ENCODE data around the gene BRF1.

GRCh38 chr14:105229099-105229655 is 71.6 kb downstream of the BRF1 start:
- TF ChIP-seq CTCF (IDR thresholded peaks at IDR 0.05; ENCODE audit: poor library complexity) (no peak), EZH2phosphoT487 (IDR thresholded peaks at IDR 0.05; ENCODE audit: low read depth, severe bottlenecking, unreplicated experiment) (no peak), EZH2 (IDR thresholded peaks at IDR 0.05; ENCODE audit: borderline replicate concordance) (no peak)

All from hepatocyte (in vitro differentiated cells).